NCI-H82 treated with DMSO at 0.1 percent for 48 hours (cell line): ENCODE measurements around the gene APBA1.

Source experiments
- DNase-seq: peaks from one replicate; lab custom pipeline; 2025; ENCODE audit not compliant: unreplicated experiment; lab: John Stamatoyannopoulos, UW

Gene APBA1

DNA sequence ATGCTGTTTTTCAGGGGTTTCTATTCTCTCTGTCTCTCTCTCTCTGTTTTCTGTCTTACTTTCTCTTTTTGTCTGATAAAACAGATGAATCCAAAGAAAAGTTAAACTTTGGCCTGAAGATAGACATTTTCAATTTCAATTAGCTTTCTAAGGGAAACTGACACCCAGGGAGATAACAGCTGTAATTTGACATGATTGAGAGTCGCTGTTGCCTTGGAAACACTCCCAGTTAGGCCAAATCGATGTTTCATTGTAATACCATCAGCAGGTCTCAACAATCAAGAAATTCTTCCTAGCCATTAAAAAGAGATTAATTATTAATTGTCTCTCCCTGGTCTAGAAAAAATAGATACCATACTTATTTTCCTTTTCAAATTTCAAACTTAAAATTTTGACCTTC lies 294.2 kb downstream of the APBA1 start:
- no peak for DNase-seq
